Lower lobe of right lung (tissue), 2 donors: ENCODE measurements around the gene COL4A2. TPM values are rescaled to one million over a fixed set of nuclear protein-coding genes. Genes with fewer than 3 reads are reported as not detected.

ENCODE experiments used
- ATAC-seq, 2 donors: fragments of 200-7000 bp; cut with Tn5 transposase; one replicate each; pipeline ENCODE4 v1.9.1; 2020 to 2022; ENCODE audit warnings: mild to moderate bottlenecking in 2 of 2, moderate library complexity in 2 of 2
- DNase-seq: peaks from one replicate; pipeline ENCODE4 v3.0.0-alpha.2; 2020
- H3K27ac ChIP-seq: fragments of 200-600 bp; one replicate; pipeline ENCODE4 v1.8.0; 2022
- H3K27me3 ChIP-seq: fragments of 200-600 bp; one replicate; pipeline ENCODE4 v1.8.0; 2022; ENCODE audit warnings: low read depth
- H3K36me3 ChIP-seq: fragments of 200-600 bp; one replicate; pipeline ENCODE4 v1.8.0; 2022; ENCODE audit warnings: mild to moderate bottlenecking
- H3K4me1 ChIP-seq: fragments of 200-600 bp; one replicate; pipeline ENCODE4 v1.8.0; 2022
- H3K4me3 ChIP-seq: fragments of 200-600 bp; one replicate; pipeline ENCODE4 v1.8.0; 2022; ENCODE audit warnings: mild to moderate bottlenecking
- H3K9me3 ChIP-seq: fragments of 200-600 bp; one replicate; pipeline ENCODE4 v1.8.0; 2022
- intact Hi-C: fragments of 100-400 bp; cut with DNase I; formaldehyde crosslinking; loops from one replicate; pipeline ENCODE4 v1.11.0; 2022
- total RNA-seq: library from RNA; stranded (reverse); fragmentation: NEBNext Ultra II Directional; extraction: Animal tissue kit (Norgen Biotek cat#: 25700); gene quantifications from one replicate; pipeline ENCODE4 v1.2.1, GENCODE V29; 2021
- TF ChIP-seq, protein P1 (sequence below): fragments of 200-600 bp; IDR thresholded peaks from one replicate; pipeline ENCODE4 v1.8.0; 2022; ENCODE audit warnings: antibody characterized with exemption, mild to moderate bottlenecking
- donor health status: DM: no; HTN: yes; CAD: no; lungs with severe emphysema.

COL4A2 gene
- total RNA-seq, 1 donor from 2014 or later: 185 TPM

DNA sequence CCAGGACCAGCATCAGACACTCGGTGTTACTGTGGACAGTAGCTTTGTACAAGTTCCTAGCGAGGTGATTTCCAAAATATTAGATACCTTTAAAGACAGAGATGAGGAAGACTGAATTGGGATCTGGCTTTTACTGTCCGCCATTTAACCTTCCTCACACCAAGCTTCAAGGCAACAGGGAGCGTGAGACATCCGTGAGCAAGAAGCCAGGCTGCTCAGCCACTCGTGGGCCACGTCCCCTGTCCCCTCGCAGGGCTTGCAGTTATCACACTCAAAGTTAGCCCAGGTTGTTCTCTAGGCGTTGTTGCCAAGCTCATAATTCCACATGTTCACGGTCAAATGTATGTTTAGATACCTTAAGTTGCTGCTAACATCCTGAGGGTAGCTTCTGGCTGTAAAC, 102.9 kb downstream of the COL4A2 start:
- no peak overlapping the region for H3K4me3 ChIP-seq
- no peaks in the 10 kb centered on the region for H3K9me3 ChIP-seq
- TF ChIP-seq, protein P1, sequence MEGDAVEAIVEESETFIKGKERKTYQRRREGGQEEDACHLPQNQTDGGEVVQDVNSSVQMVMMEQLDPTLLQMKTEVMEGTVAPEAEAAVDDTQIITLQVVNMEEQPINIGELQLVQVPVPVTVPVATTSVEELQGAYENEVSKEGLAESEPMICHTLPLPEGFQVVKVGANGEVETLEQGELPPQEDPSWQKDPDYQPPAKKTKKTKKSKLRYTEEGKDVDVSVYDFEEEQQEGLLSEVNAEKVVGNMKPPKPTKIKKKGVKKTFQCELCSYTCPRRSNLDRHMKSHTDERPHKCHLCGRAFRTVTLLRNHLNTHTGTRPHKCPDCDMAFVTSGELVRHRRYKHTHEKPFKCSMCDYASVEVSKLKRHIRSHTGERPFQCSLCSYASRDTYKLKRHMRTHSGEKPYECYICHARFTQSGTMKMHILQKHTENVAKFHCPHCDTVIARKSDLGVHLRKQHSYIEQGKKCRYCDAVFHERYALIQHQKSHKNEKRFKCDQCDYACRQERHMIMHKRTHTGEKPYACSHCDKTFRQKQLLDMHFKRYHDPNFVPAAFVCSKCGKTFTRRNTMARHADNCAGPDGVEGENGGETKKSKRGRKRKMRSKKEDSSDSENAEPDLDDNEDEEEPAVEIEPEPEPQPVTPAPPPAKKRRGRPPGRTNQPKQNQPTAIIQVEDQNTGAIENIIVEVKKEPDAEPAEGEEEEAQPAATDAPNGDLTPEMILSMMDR: no peak
- DNase-seq (no peak), ATAC-seq (no peak)
- H3K4me1 ChIP-seq: peaks cover 53% of the 10 kb centered on the region
- H3K36me3 ChIP-seq: no peaks in the 10 kb centered on the region
- H3K27ac ChIP-seq: peak overlapping the region; percentile 65
- intact Hi-C loops: no loop called here
- H3K27me3 ChIP-seq: peaks cover 6% of the 10 kb centered on the region

DNA sequence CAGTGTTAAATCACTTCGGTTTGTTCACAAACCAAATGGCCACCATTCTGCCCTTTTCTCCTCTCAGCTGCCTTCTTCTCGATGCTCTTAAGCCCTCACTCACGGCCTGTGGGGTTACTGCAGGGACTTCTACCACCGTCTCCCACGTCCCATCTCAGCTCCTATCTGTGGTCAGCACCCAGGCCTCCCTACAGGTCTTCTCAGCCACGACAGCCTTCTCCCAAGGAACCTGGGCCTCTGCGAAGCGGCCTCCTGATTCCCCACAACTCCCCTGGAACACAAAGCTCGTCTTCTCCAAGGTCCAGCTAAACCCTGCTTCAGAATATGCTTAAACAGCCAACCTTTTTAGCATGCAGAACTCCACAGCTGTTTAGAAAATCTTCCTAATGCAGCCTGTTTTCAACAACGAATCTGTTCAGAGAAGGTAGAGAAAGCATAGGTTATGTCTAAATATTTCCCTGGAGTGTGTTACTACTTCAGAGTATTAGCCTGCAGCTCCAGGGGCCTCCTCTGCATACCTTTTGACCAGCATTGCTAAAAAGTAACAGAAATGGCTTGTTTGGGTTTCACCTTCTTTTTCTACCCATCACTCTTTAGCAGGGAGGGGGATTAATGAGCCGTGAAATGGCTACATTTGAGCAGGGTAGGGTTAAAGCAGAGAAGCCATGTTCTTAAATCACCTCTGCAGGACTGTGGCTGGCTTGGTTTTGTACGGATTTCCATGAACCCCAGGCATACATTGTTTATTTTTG, 104.0 kb downstream of the COL4A2 start:
- Histone ChIP-seq H3K36me3 (no peaks in the 10 kb centered on the region), H3K27me3 (peaks cover 6% of the 10 kb centered on the region), H3K4me3 (no peak overlapping the region), H3K27ac (peak overlapping the region; percentile 67), H3K4me1 (peaks cover 58% of the 10 kb centered on the region), H3K9me3 (no peaks in the 10 kb centered on the region)
- TF ChIP-seq, protein P1: no peak
- DNase-seq (no peak), ATAC-seq (no peak)
- intact Hi-C loops: no loop called here

DNA sequence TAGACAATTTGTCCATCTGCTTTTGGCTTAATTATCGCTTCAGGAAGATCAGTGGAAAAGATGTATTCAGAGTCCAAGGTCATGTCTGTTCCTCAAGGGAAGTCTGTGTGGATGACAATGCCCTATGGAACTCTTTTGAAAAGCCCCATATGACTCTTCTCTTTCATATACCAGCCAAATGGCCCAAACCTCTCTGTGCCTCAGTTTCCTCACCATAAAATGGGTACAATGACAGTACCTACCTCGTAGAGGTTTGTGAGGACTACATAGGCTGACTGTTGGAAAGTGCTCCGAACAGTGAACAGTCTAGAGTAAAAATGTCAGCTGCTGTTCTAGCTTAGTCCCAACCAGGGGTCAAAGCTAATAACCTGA, 104.6 kb downstream of the COL4A2 start:
- Histone ChIP-seq H3K4me3 (no peak overlapping the region), H3K27me3 (peaks cover 6% of the 10 kb centered on the region), H3K36me3 (no peaks in the 10 kb centered on the region), H3K4me1 (peaks cover 55% of the 10 kb centered on the region), H3K27ac (peak overlapping the region; percentile 67), H3K9me3 (no peaks in the 10 kb centered on the region)
- DNase-seq: no peak
- TF ChIP-seq, protein P1: no peak
- intact Hi-C loops: no loop called here
- ATAC-seq: peak in 1 of 2 donors; percentile 4

DNA sequence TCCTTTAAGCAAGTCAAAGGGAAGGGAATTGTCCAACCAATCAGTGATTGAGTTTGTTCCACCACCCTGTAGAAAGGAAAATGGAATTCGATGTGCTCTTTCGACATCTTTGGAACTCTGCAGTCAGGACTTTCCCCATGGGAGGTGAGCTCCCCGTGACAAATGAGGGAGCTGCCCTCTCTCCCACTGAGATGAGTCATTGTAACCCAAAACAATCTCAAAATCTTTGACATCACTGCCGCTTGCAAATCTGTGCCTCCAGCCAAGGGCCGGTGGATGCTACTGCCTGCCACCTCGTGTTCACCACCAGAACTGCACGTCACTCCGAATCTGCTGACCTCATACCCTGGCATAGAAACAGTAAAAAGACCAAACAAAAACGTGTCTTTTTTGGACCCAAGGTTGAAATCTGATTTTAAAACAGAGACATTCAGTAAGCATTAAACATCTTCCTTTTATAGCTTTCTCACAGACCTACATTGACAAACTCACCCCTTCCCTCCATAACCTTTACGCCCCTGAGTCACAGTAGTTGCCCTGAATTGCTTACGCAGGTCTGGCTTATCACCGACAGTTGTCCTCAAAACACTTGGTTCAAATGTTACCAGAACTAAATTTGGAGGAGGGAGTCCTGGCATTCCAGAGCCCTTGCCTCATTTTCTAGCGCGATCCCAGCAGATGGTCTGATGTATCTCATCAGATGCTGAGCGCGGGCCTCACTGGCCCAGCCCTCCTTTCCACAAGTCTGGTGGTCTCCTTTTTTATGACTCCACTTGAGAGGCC, 105.2 kb downstream of the COL4A2 start:
- Histone ChIP-seq H3K27ac (peak overlapping the region; percentile 67), H3K36me3 (no peaks in the 10 kb centered on the region), H3K27me3 (no peaks in the 10 kb centered on the region), H3K4me1 (peaks cover 52% of the 10 kb centered on the region), H3K4me3 (no peak overlapping the region), H3K9me3 (no peaks in the 10 kb centered on the region)
- intact Hi-C loops: no loop called here
- DNase-seq: peak; percentile 73
- TF ChIP-seq, protein P1: peak; percentile 88
- peak; percentile 90 for ATAC-seq

DNA sequence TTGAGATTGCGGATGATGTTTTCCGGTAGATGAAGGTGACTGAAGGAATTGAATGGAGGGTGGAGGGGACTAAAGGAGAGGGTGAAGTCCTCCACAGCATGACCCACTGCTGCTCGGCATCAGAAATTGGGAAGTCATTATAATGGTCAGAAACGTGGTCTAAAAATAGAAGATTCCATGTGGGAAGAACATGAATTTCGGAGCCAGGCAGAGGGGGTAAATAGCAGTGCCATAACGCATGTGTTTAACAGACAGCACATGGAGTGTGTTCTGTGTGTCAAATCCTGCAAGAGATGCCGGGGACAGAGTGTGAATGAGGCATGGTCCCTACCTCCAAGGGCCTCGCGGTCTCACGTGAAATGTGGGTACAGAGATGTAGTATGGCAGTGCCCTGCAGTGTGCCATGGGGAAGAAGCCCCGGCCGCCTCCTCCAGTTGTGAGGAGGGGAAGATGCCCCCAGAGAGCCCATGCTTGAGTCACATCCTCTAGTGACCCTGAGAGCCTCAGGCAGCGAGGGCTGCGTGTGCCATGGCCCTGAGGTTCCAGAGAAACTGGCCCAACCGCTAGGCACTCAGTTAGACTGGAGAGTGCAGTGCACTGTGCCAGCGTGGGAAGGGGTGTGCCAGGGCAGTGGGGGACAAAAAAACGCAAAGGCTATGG, 106.1 kb downstream of the COL4A2 start:
- Histone ChIP-seq H3K4me1 (peaks cover 52% of the 10 kb centered on the region), H3K27me3 (no peaks in the 10 kb centered on the region), H3K27ac (peak overlapping the region; percentile 67), H3K36me3 (no peaks in the 10 kb centered on the region), H3K9me3 (no peaks in the 10 kb centered on the region), H3K4me3 (no peak overlapping the region)
- TF ChIP-seq, protein P1: no peak
- ATAC-seq: no peak
- no peak for DNase-seq
- intact Hi-C loops: no loop called here
